Esophagus (tissue), 2 donors: ENCODE data around the gene EEF1AKMT4. TPM values are rescaled to one million over a fixed set of nuclear protein-coding genes. Genes with fewer than 3 reads are reported as not detected.

ENCODE experiments used
- H3K27ac ChIP-seq, 2 donors: one replicate each; pipeline ENCODE4 v1.5.1; 2013; ENCODE audit warnings: low read depth in 2 of 2, mild to moderate bottlenecking in 2 of 2, inconsistent platforms in 1 of 2, low read length in 1 of 2, moderate library complexity in 1 of 2
- H3K27me3 ChIP-seq, 2 donors: one replicate each; pipeline ENCODE4 v1.6.1; 2013; ENCODE audit warnings: low read length in 2 of 2, control low read depth in 1 of 2, mild to moderate bottlenecking in 1 of 2; ENCODE audit not compliant: insufficient read depth in 2 of 2, control insufficient read depth in 1 of 2
- H3K36me3 ChIP-seq, 2 donors: one replicate each; pipeline ENCODE4 v1.6.1; 2013; ENCODE audit warnings: low read length in 1 of 2; ENCODE audit not compliant: control insufficient read depth in 2 of 2, insufficient read depth in 2 of 2
- H3K4me1 ChIP-seq, 2 donors: one replicate each; pipeline ENCODE4 v1.6.1; 2013; ENCODE audit warnings: low read length in 1 of 2; ENCODE audit not compliant: control insufficient read depth in 2 of 2, insufficient read depth in 2 of 2
- H3K4me3 ChIP-seq, 2 donors: one replicate each; pipeline ENCODE4 v1.5.1; 2013; ENCODE audit warnings: low read length in 2 of 2, mild to moderate bottlenecking in 2 of 2, low read depth in 1 of 2, moderate library complexity in 1 of 2
- H3K9me3 ChIP-seq, 2 donors: one replicate each; pipeline ENCODE4 v1.6.1; 2013; ENCODE audit warnings: mild to moderate bottlenecking in 2 of 2, low read depth in 1 of 2, low read length in 1 of 2, moderate library complexity in 1 of 2; ENCODE audit not compliant: control insufficient read depth in 2 of 2, insufficient read depth in 1 of 2
- WGBS, 2 donors: extraction: QIAGEN DNeasy Blood & Tissue Kit; methylation state at CpG; one replicate each; pipeline ENCODE4 v1.1.7; 2013; 5-methylcytosine and 5-hydroxymethylcytosine counted together
- polyA plus RNA-seq, 2 donors: library from polyadenylated mRNA; stranded (reverse); fragments of 200-250 nt; gene quantifications; one replicate each; pipeline ENCODE4 v1.2.3, GENCODE V29; 2013
- donor health status: healthy with polysubstance abuse.
- donor health status: Bipolar disorder and iron deficiency.

Gene EEF1AKMT4
- polyA plus RNA-seq, 2 donors, result 3.5 to 8.6 TPM

- Histone ChIP-seq H3K27me3 (peaks cover 0 to 10% of the 10 kb centered on the region in 2 donors), H3K27ac (no peak overlapping the region), H3K36me3 (no peaks in the 10 kb centered on the region), H3K9me3 (no peaks in the 10 kb centered on the region), H3K4me1 (no peaks in the 10 kb centered on the region), H3K4me3 (no peak overlapping the region)
- WGBS, 2 donors, result 50 to 57% methylated on average over 1 of the region's 1 CpG
These were observed 22.8 kb downstream of the EEF1AKMT4 start for GRCh38 chr3:184272269-184272668.

- Histone ChIP-seq H3K9me3 (no peaks in the 10 kb centered on the region), H3K27ac (no peak overlapping the region), H3K27me3 (peaks cover 0 to 10% of the 10 kb centered on the region in 2 donors), H3K4me1 (no peaks in the 10 kb centered on the region), H3K4me3 (no peak overlapping the region), H3K36me3 (no peaks in the 10 kb centered on the region)
- 70 to 73% methylated on average over 12 of the region's 12 CpGs for WGBS, 2 donors
These were observed 25.9 kb downstream of the EEF1AKMT4 start for GRCh38 chr3:184275381-184275701.

GRCh38 chr3:184275961-184276910, 26.8 kb downstream of the EEF1AKMT4 start, which contains the start of gene ECE2:
Gene ECE2 (plus strand): TSS chr3:184276022. CDS start chr3:184276154, 132 bp downstream.
- Histone ChIP-seq H3K36me3 (no peaks in the 10 kb centered on the region), H3K27me3 (peaks cover 0 to 10% of the 10 kb centered on the region in 2 donors), H3K4me3 (no peak within 1 kb of the TSS), H3K4me1 (no peaks in the 10 kb centered on the region), H3K9me3 (no peaks in the 10 kb centered on the region), H3K27ac (no peak within 1 kb of the TSS)
- WGBS, 2 donors, result 15 to 21% methylated on average over 46 to 65 of the region's 65 CpGs

- WGBS, 2 donors, result 90 to 95% methylated on average over 6 of the region's 6 CpGs
- no peak overlapping the region for H3K4me3 ChIP-seq
- no peaks in the 10 kb centered on the region for H3K36me3 ChIP-seq
- peaks cover 0 to 10% of the 10 kb centered on the region in 2 donors for H3K27me3 ChIP-seq
- H3K4me1 ChIP-seq, result no peaks in the 10 kb centered on the region
- H3K9me3 ChIP-seq, result no peaks in the 10 kb centered on the region
- no peak overlapping the region for H3K27ac ChIP-seq
These were observed 27.9 kb downstream of the EEF1AKMT4 start for GRCh38 chr3:184277366-184277765.

GRCh38 chr3:184282941-184283340, 33.5 kb downstream of the EEF1AKMT4 start:
- no peak overlapping the region for H3K27ac ChIP-seq
- no peaks in the 10 kb centered on the region for H3K36me3 ChIP-seq
- WGBS, 2 donors, result 83 to 84% methylated on average over 4 of the region's 4 CpGs
- no peaks in the 10 kb centered on the region for H3K4me1 ChIP-seq
- no peak overlapping the region for H3K4me3 ChIP-seq
- H3K27me3 ChIP-seq, result no peaks in the 10 kb centered on the region
- no peaks in the 10 kb centered on the region for H3K9me3 ChIP-seq

GRCh38 chr3:184283681-184284080, 34.2 kb downstream of the EEF1AKMT4 start:
- WGBS, 2 donors, result 92 to 93% methylated on average over 8 of the region's 8 CpGs
- no peak overlapping the region for H3K4me3 ChIP-seq
- no peaks in the 10 kb centered on the region for H3K27me3 ChIP-seq
- H3K27ac ChIP-seq, result no peak overlapping the region
- H3K36me3 ChIP-seq, result no peaks in the 10 kb centered on the region
- H3K9me3 ChIP-seq, result no peaks in the 10 kb centered on the region
- H3K4me1 ChIP-seq, result no peaks in the 10 kb centered on the region

- no peaks in the 10 kb centered on the region for H3K27me3 ChIP-seq
- no peak overlapping the region for H3K4me3 ChIP-seq
- no peaks in the 10 kb centered on the region for H3K4me1 ChIP-seq
- no peaks in the 10 kb centered on the region for H3K9me3 ChIP-seq
- H3K36me3 ChIP-seq, result no peaks in the 10 kb centered on the region
- 26 to 27% methylated on average over 4 of the region's 4 CpGs for WGBS, 2 donors
- no peak overlapping the region for H3K27ac ChIP-seq
These were observed 35.2 kb downstream of the EEF1AKMT4 start for GRCh38 chr3:184284696-184285095.

- Histone ChIP-seq H3K27me3 (no peaks in the 10 kb centered on the region), H3K4me3 (no peak overlapping the region), H3K27ac (no peak overlapping the region), H3K36me3 (no peaks in the 10 kb centered on the region), H3K9me3 (no peaks in the 10 kb centered on the region), H3K4me1 (no peaks in the 10 kb centered on the region)
- 9% methylated on average over 10 of the region's 10 CpGs for WGBS, 2 donors
These were observed 40.0 kb downstream of the EEF1AKMT4 start for GRCh38 chr3:184289426-184289938.

- no peaks in the 10 kb centered on the region for H3K36me3 ChIP-seq
- no peak overlapping the region for H3K4me3 ChIP-seq
- WGBS, 2 donors, result 85 to 86% methylated on average over 10 of the region's 10 CpGs
- H3K9me3 ChIP-seq, result no peaks in the 10 kb centered on the region
- H3K27me3 ChIP-seq, result no peaks in the 10 kb centered on the region
- H3K27ac ChIP-seq, result no peak overlapping the region
- H3K4me1 ChIP-seq, result no peaks in the 10 kb centered on the region
These were observed 40.9 kb downstream of the EEF1AKMT4 start for GRCh38 chr3:184290331-184290730.
